OCI-LY7 (cell line): ENCODE measurements around the gene TMED3. TPM values are rescaled to one million over a fixed set of nuclear protein-coding genes. Genes with fewer than 3 reads are reported as not detected.

Experiments
- BruUV-seq: library from RNA; stranded (reverse); fragments of 400-500 nt; replicated peaks from 2 replicates; lab custom pipeline; 2021; lab: Mats Ljungman, UMichigan
- CTCF ChIA-PET: fragments of 300-600 bp; sonication (Branson Sonifier 250); formaldehyde crosslinking; loops from one replicate; lab custom pipeline; 2022; ENCODE audit warnings: antibody characterized with exemption; ENCODE audit not compliant: unreplicated experiment; lab: Charles Lee
- POLR2A ChIA-PET: fragments of 300-600 bp; sonication (Branson Sonifier 250); formaldehyde crosslinking; loops from one replicate; lab custom pipeline; 2022; ENCODE audit warnings: antibody characterized with exemption; lab: Charles Lee
- DNase-seq: peaks from one replicate; pipeline ENCODE4 v3.0.0-alpha.2; 2015; ENCODE audit warnings: low spot score
- H2AFZ ChIP-seq: fragments of 200-600 bp; sonication (generic), shearing (Covaris generic); 2 replicates; pipeline ENCODE4 v1.6.1; 2014; ENCODE audit warnings: mild to moderate bottlenecking, antibody characterized with exemption, low read length, moderate library complexity
- H3K27ac ChIP-seq: fragments of 200-600 bp; sonication (generic); 2 replicates; pipeline ENCODE4 v1.5.1; 2014; ENCODE audit warnings: mixed run types, low read depth, mild to moderate bottlenecking, moderate library complexity, low read length, inconsistent platforms; ENCODE audit not compliant: poor library complexity, severe bottlenecking
- H3K36me3 ChIP-seq: fragments of 200-600 bp; sonication (generic); 2 replicates; pipeline ENCODE4 v1.6.1; 2014; ENCODE audit warnings: mild to moderate bottlenecking, antibody characterized with exemption, low read length, moderate library complexity, mixed read lengths; ENCODE audit not compliant: insufficient read depth
- H3K4me1 ChIP-seq: fragments of 200-600 bp; sonication (generic); 2 replicates; pipeline ENCODE4 v1.5.1; 2014; ENCODE audit warnings: mild to moderate bottlenecking, low read length; ENCODE audit not compliant: insufficient read depth, poor library complexity, severe bottlenecking
- H3K4me2 ChIP-seq: fragments of 200-600 bp; sonication (generic); 2 replicates; pipeline ENCODE4 v1.6.1; 2014; ENCODE audit warnings: mild to moderate bottlenecking, low read length
- H3K4me3 ChIP-seq: fragments of 200-600 bp; sonication (generic); 2 replicates; pipeline ENCODE4 v1.5.1; 2014; ENCODE audit warnings: mild to moderate bottlenecking, low read depth, low read length; ENCODE audit not compliant: poor library complexity, severe bottlenecking
- H3K79me2 ChIP-seq: fragments of 200-600 bp; sonication (generic); 2 replicates; pipeline ENCODE4 v1.6.1; 2016; ENCODE audit warnings: low read depth, mild to moderate bottlenecking, low read length, moderate library complexity, mixed read lengths; ENCODE audit not compliant: insufficient read depth
- H3K9me2 ChIP-seq: fragments of 200-600 bp; sonication (generic); 2 replicates; pipeline ENCODE4 v1.6.1; 2016; ENCODE audit warnings: mild to moderate bottlenecking, low read length, mixed read lengths; ENCODE audit not compliant: insufficient read depth
- H3K9me3 ChIP-seq: fragments of 200-600 bp; sonication (generic); 2 replicates; pipeline ENCODE4 v1.6.1; 2014; ENCODE audit warnings: mild to moderate bottlenecking, mixed run types, low read length, mixed read lengths
- H4K20me1 ChIP-seq: fragments of 200-600 bp; sonication (generic); 2 replicates; pipeline ENCODE4 v1.6.1; 2014; ENCODE audit warnings: mild to moderate bottlenecking, antibody characterized with exemption, low read length, moderate library complexity, mixed read lengths; ENCODE audit not compliant: insufficient read depth
- CTCF ChIP-seq: fragments of 200-600 bp; sonication (generic); conservative IDR thresholded peaks from 2 replicates; pipeline ENCODE4 v1.5.1; 2014; ENCODE audit warnings: mild to moderate bottlenecking, antibody characterized with exemption, low read length, moderate library complexity, mixed read lengths
- EZH2phosphoT487 ChIP-seq: fragments of 200-600 bp; sonication (generic); IDR thresholded peaks from 2 replicates; pipeline ENCODE4 v1.6.1; 2018; ENCODE audit warnings: low read depth, borderline replicate concordance, mild to moderate bottlenecking, mixed run types, antibody characterized with exemption, low read length, moderate library complexity, mixed read lengths
- intact Hi-C: fragments of 100-400 bp; cut with micrococcal nuclease; formaldehyde crosslinking; loops from one replicate; pipeline ENCODE4 v1.10.0; 2022; ENCODE audit not compliant: unreplicated experiment
- total RNA-seq, 2 experiments: library from RNA; depleted of rRNA in 1 of 2; stranded (reverse); fragments of >200 nt in 1 of 2; shearing (Covaris generic) in 1 of 2; gene quantifications; 2 replicates each; pipeline ENCODE4 v1.2.3, GENCODE V29; 2014 to 2022

The TMED3 gene
- total RNA-seq, 2 experiments from 2014 or later, result 33.2 to 55.9 TPM

- Histone ChIP-seq H3K27ac (no peak overlapping the region), H2AFZ (peak overlapping the region; percentile 93), H3K79me2 (peaks cover 19% of the 10 kb centered on the region), H3K9me2 (no peaks in the 10 kb centered on the region), H3K9me3 (no peaks in the 10 kb centered on the region), H3K4me1 (peaks cover 17% of the 10 kb centered on the region), H4K20me1 (0 out of 2 replicates have a peak, but pooled peaks cover 8% of the 10 kb centered on the region), H3K4me3 (peak overlapping the region; percentile 83), H3K36me3 (peaks cover 34% of the 10 kb centered on the region), H3K4me2 (peak overlapping the region; percentile 73)
- BruUV-seq, result no TSS peak
- intact Hi-C loops, result loop anchor here (5.0 kb wide), 1 partner anchor 1677 kb away; the partner anchor contains the start of gene MESD
- TF ChIP-seq EZH2phosphoT487, result no peak
- TF ChIP-seq CTCF, result no peak
- DNase-seq, result peak; percentile 71
- CTCF ChIA-PET, result interaction anchor here (0.6 kb wide), 1 partner anchor 80 kb away, joined by 4 read pairs; no protein-coding TSS in a partner anchor
- POLR2A ChIA-PET, result interaction anchor here (0.9 kb wide), 1 partner anchor 31 kb away, joined by 3 read pairs; no protein-coding TSS in a partner anchor
Observed at GRCh38 chr15:79310612-79310984, 314 bp upstream of the TMED3 start.

- peak overlapping the region; percentile 78; the same call in 1 of the 2 replicates for H2AFZ ChIP-seq
- no peak for TF ChIP-seq CTCF
- no peak for TF ChIP-seq EZH2phosphoT487
Observed at GRCh38 chr15:79311901-79312553, 1.1 kb downstream of the TMED3 start.

GRCh38 chr15:79314186-79314585 is 3.3 kb downstream of the TMED3 start:
- no peak for TF ChIP-seq CTCF
- no peak for TF ChIP-seq EZH2phosphoT487
- Histone ChIP-seq H3K79me2 (peaks cover 19% of the 10 kb centered on the region), H3K9me3 (no peaks in the 10 kb centered on the region), H3K4me2 (no peak overlapping the region), H3K36me3 (peaks cover 70% of the 10 kb centered on the region), H2AFZ (no peak overlapping the region), H3K9me2 (no peaks in the 10 kb centered on the region), H4K20me1 (0 out of 2 replicates have a peak, but pooled peaks cover 8% of the 10 kb centered on the region), H3K4me1 (peaks cover 17% of the 10 kb centered on the region), H3K27ac (no peak overlapping the region), H3K4me3 (no peak overlapping the region)
- intact Hi-C loops, result loop anchor here (5.0 kb wide), 1 partner anchor 1673 kb away; the partner anchor contains the start of gene MESD
- no peak for DNase-seq
- TSS peak; percentile 21 for BruUV-seq
- POLR2A ChIA-PET, result interaction anchor here (0.6 kb wide), 1 partner anchor 1222 kb away, joined by 3 read pairs; no protein-coding TSS in a partner anchor
- CTCF ChIA-PET, result no interaction called here

More at GRCh38 chr15:79311901-79312553, 1.1 kb downstream of the TMED3 start:
- H3K36me3 ChIP-seq, result peaks cover 49% of the 10 kb centered on the region
- peak overlapping the region; percentile 100 for H3K4me2 ChIP-seq
- H3K4me1 ChIP-seq, result peaks cover 17% of the 10 kb centered on the region
- POLR2A ChIA-PET, result interaction anchor here (0.6 kb wide), 1 partner anchor 257 kb away, joined by 3 read pairs; no protein-coding TSS in a partner anchor
- no peak overlapping the region for H3K27ac ChIP-seq
- no peaks in the 10 kb centered on the region for H3K9me2 ChIP-seq
- 0 out of 2 replicates have a peak, but pooled peaks cover 8% of the 10 kb centered on the region for H4K20me1 ChIP-seq
- peak overlapping the region; percentile 83 for H3K4me3 ChIP-seq
- BruUV-seq, result TSS peak; percentile 54
- no peak for DNase-seq
- CTCF ChIA-PET, result no interaction called here
- intact Hi-C loops, result loop anchor here (5.0 kb wide), 1 partner anchor 1675 kb away; the partner anchor contains the start of gene MESD
- no peaks in the 10 kb centered on the region for H3K9me3 ChIP-seq
- peaks cover 19% of the 10 kb centered on the region for H3K79me2 ChIP-seq
